NCI-H2081 (cell line): ENCODE results near the gene DISP3.

Experiments used
- DNase-seq, 2 experiments: peaks; one replicate each; lab custom pipeline; 2025; lab: John Stamatoyannopoulos, UW

Gene DISP3

GRCh38 chr1:11529330-11529729, 50.4 kb downstream of the DISP3 start:
- no peak for DNase-seq

- DNase-seq = no peak
Measured at GRCh38 chr1:11529763-11530730, 51.1 kb downstream of the DISP3 start.

- DNase-seq = no peak
Measured at GRCh38 chr1:11530731-11531311, 51.9 kb downstream of the DISP3 start.

GRCh38 chr1:11531314-11531870, 52.4 kb downstream of the DISP3 start:
- DNase-seq = no peak

- no peak for DNase-seq
Measured at GRCh38 chr1:11531943-11532342, 53.0 kb downstream of the DISP3 start.

GRCh38 chr1:11533790-11534787, 55.1 kb downstream of the DISP3 start:
- DNase-seq = no peak

- no peak for DNase-seq
Measured at GRCh38 chr1:11534846-11535245, 55.9 kb downstream of the DISP3 start.

GRCh38 chr1:11535316-11535715, 56.4 kb downstream of the DISP3 start:
- no peak for DNase-seq

- DNase-seq = no peak
Measured at GRCh38 chr1:11535761-11536572, 57.0 kb downstream of the DISP3 start.

GRCh38 chr1:11536573-11537379, 57.8 kb downstream of the DISP3 start:
- no peak for DNase-seq

- DNase-seq = no peak
Measured at GRCh38 chr1:11537380-11537764, 58.4 kb downstream of the DISP3 start.

GRCh38 chr1:11537854-11538591, 59.1 kb downstream of the DISP3 start:
- DNase-seq = no peak

- no peak for DNase-seq
Measured at GRCh38 chr1:11538886-11539285, 59.9 kb downstream of the DISP3 start.

- DNase-seq = no peak
Measured at GRCh38 chr1:11539850-11540772, 61.2 kb downstream of the DISP3 start.

GRCh38 chr1:11540773-11541160, 61.8 kb downstream of the DISP3 start:
- DNase-seq = no peak

GRCh38 chr1:11541236-11541635, 62.3 kb downstream of the DISP3 start:
- no peak for DNase-seq

- no peak for DNase-seq
Measured at GRCh38 chr1:11541956-11542355, 63.0 kb downstream of the DISP3 start.

GRCh38 chr1:11543392-11543791, 64.4 kb downstream of the DISP3 start:
- DNase-seq = no peak
